ENCODE measurements around the gene POMGNT1. TPM values are rescaled to one million over a fixed set of nuclear protein-coding genes. Genes with fewer than 3 reads are reported as not detected.

Gene POMGNT1
- total RNA-seq, 1 experiment from 2014 or later, result 66.3 TPM

DNA sequence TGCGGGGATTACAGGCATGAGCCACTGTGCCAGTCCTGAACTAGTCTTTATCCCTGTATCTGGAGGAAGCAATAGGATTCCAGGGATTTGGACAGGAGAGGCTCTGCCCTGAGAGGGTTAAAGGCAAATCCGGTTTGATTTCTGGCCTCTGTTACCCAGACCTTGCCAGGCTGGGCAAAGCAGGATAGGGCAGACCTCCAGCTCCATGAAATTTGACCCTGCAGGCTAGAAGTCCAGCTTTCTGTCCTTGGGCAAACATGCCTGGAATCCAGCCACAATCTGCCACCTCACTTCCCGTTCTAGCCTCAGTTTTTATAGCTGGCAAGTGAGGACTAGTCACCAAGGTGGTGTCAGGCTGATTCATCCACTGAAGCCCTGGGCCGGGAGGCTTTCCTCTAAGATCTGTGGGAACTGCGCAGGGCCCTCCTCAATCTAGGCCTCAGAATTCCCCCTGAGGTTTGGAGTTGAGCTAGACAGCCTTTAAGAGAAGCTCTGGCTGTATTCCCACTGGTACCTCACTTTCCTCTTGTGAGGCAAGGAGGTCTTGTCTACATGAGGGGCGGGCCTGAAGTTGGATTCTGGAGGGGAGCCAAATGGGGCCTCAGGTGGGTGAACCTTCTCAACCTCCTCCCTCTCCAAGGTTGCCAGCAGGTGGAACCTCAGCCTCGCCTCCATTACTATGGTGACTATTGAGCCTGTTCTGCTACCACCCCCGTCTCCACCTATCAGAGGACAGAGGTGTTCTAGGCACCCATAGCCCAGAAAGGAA lies 15.0 kb downstream of the POMGNT1 start:
- DNase-seq (ENCODE audit: low spot score), result peak; percentile 98

DNA sequence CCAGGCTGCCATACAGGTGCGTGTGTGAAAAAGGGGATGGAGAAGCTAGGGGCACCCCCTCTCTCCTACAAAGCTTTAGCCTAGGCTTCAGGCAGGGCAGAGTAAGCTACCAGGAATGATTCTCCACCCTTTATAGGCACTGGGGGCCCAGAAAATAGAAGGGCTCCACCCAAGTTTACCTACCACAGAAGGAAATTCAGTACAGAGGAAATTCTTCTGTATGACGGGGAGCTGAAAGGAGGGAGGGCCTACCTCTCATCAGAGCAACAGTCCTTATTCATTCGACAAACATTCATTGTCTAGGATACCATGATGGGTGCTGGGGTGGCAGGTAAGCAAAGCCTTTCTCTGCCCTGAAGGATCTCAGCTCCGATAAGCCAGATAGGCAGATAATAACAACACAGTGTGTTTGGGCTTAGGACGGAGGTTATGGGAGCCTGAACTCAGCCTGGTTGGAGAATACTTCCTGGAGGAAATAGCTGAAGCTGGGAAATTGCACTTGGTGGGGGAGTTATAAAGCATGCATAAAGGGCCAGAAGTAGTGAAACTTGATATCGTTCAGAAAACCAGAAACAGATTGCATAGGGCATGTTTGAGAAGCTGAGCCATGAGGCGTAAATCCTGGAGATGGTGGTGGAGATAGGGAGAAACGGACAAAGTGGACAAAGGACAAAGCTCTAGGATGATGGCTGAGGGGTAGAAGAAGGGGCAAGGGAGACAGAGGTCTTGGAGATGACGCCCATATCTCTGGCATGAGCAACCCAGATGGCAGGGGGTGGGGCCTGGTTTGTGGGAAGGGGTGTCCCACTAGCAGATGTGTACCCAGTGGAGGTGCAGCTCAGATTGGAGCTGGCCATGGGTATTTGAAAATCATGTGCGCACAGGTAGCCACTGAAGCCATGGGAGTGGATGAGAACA lies 16.6 kb downstream of the POMGNT1 start:
- peak; percentile 71 for DNase-seq (ENCODE audit: low spot score)

DNA sequence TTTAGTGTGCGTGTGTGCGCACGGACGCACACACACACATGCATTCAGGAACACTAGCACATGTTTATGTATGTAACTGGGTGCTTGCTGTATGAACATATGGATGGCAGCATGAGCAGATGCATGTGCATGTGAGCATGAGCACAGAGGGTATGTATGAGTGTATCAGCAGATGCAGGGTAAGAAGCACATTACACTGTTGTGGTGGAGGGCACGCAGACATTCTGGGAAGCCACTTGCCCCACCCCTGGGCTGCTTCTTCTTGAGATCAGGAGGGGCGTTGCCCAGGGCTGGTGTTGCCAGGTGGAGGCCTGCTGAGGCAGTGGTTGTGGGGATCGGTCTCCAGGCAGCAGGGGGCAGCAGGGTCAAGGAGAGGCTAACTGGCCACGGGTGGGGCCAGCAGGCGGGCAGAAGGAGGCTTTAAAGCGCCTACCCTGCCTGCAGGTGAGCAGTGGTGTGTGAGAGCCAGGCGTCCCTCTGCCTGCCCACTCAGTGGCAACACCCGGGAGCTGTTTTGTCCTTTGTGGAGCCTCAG lies 18.1 kb downstream of the POMGNT1 start:
- DNase-seq (ENCODE audit: low spot score), result no peak

DNA sequence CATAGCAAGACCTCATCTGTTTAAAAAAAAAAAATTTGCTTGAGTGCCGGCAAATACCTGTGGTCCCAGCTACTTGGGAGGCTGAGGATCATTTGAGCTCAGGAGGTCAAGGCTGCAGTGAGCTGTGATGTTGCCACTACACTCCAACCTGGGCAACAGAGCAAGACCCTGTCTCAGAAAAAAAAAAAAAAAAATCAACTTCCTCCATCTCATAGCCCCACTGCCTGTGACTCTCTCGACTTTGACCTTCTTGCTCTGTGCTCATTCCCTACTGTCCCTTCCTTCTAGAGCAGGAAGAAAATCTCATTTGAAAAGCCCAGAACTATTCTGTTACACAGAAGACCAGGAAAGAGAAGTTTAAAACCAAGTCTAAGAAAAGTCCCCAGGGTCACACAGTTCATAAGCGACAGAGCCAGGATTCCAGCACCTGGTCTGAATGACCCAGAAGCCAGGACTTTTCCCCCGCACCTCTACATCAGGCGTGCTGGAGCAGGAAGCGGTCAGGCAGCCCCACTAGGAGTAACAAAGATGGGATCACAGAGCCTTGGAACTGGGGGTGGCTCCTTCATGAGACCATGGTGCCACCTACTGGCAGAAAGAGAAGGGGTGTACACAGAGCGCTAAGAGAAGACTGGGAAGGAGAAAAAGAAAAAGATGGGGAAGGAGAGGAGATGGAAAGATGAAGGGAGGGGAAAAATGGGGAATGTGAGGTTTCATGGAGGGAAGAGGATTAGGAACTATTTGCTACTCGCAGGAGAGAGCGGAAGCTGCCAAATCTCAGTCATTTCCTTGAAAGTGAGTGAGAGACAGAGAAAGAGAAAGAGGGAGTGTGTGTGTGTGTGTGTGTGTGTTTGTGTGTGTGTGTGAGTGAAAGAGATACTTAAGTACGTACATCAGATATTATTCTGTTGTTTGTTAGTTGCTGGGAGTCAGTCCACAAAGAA lies 18.8 kb downstream of the POMGNT1 start:
- DNase-seq (ENCODE audit: low spot score), result peak; percentile 91

DNA sequence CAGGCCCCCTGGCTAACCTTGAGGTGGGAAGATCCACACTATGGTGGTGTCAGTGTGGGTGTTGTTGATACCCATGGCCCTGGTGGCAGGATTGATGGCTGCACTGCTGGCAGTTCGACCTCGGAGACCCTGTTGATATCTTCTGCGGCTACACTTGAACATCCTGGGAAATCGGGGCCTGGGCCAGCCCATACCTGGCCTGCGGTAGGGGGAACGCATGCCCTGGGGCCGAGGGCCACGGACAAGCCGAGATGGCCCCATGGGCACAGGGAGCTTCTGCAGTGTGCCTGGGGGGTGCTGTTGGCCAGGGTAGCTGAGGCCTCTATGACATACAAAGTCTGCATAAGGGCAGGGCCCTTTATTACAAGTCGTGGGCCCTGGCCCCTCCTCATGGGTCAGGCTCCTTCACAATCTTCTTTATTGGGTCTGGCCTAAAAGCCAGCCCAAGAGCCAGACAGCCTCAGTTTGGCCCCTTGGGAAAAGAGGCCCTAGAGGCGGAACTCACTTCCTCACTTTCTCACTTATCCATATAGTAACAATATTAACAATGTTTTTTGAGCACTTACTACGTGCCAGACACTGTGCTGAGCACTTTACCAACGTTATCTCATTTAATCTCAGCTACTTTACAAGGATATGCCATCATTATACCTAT lies 21.9 kb downstream of the POMGNT1 start, which contains the start of gene P3R3URF:
Gene P3R3URF (minus strand): TSS at position 278 of the 655 bp plus-strand sequence. CDS start 17 bp downstream, at position 261.
- DNase-seq (ENCODE audit: low spot score), result no peak

DNA sequence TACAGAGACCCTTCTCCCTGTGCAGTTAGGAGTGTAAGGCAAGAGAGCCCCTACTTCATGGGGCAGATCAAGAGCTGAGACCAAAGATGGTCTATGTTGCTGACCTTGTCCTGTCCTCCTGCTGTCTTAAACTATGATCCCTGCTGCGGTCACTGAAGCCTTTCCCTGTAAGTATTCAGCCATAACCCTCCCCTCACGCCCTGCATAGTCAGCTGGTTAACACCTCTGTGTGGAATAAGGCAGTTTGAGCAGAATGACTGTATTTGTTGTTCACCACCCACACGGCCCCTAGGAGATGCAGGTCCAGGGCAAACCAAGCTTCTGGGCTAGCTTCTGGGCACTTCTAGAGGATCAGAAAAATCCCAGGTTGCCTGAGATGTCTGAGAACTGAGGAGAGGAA lies 23.0 kb downstream of the POMGNT1 start:
- no peak for DNase-seq (ENCODE audit: low spot score)

DNA sequence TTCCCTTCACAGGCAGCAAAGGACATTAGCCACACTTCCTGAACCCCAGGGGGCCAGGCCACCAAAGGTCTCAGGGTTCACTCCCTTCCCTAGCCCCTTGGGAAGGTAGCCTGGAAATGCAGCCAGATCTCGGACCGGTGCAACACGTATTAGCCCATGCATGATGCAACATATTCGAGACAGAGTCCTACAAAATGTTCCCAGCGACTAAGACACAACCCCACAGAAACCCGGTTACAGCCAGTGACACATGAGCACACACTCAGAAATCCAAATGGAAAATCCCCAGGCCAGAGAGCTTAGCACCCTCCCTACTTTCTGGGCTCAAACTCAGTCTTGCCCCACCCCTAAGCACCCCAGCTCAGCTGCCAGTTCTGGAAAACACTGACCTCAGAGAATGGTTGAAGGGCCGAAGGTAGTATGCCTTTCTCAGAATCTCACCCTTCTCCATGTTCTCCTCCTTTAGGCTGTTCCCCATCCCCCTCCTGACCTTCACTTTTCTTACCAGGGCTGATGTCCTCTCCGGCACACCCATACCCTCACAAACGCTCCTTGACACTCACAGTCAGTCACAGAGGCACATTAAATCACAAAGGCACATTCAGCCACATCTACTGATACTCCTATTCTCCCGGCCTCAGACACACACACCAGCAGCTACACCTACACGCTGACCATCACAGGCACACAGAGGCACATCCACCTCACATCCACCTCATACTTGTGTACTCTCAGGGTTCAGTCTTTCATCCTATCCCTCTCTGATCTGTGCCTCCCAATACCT lies 23.6 kb downstream of the POMGNT1 start, which contains the start of gene TSPAN1:
Gene TSPAN1 (plus strand): TSS at position 640 of the 784 bp plus-strand sequence. CDS start 6,021 bp downstream, outside the sequence.
- DNase-seq (ENCODE audit: low spot score), result no peak

DNA sequence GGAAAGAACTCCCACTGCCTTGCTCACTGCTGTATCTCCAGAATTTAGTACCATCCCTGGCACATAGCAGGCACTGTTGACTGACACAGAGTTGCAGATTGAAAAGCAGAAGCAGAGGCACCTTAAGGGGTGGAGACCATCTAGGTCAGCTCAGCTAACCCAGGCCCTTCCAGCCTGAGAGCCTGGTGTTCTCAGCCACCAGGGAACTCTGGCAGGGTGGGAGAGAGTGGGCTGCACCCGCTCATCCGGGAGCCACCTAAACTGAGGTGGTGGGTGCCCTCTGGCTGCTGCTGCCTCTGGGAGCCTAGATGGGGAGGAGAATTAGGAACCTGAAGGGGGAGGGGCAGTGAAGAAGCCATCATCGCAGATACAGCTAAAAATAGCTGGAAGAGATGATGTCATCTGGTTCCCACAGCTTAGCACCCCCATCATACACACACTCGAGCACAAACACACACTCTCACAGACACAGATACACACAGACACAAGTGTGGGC lies 24.8 kb downstream of the POMGNT1 start:
- DNase-seq (ENCODE audit: low spot score), result no peak

DNA sequence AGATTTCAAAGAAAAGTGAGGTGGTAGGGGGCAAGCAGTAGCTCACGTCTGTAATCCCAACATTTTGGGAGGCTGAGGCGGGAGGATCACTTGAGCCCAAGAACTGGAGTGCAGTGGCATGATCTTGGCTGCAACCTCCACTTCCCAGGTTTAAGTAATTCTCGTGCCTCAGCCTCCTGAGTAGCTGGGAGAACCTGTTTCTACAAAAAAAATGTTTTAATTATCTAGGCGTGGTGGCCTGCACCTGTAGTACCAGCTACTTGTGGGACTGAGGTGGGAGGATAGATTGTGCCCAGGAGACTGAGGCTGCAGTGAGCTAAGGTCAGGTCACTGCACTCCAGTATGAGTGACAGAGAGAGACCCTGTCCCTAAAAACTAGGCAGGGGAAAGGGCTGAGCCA lies 25.9 kb downstream of the POMGNT1 start:
- no peak for DNase-seq (ENCODE audit: low spot score)

DNA sequence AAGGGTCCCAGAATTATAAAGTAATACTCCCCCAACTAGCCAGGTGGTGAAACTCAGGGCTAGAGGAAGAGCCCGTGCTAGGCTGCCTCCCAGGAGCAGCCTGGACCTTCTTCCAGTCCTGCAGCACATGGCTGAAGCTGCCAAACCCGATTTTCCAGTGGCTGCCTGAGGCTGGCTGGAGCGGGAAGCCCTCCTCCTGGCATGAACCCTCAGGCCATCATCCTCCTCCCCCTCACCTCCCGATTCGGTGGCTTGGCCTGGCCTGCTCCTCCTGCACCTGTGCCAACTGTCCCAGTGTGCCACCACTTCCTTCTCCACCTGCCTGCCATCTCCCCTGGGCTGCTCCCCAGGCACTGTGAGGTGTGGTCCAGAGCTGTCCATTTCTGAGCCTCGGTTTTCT lies 26.4 kb downstream of the POMGNT1 start:
- DNase-seq (ENCODE audit: low spot score), result no peak

DNA sequence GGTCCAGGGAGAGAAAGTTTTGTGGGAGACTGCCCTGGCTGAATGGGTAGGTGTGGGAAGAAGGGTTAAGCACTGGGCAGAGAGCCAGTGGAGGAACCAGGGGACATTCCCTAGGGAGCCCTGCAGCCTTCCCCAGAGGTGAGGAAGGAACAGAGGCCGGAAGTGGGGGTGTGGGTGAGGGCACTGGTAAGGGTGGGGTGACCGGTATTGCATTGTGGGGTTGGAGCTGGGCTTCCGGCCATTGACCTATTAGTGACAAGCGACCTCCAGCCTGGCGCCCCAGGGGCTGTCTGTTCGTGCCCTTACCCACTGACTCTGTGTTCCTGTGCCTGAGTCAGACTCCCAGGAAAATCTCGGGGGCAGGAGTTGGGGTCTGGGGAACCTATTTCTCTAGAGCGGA lies 26.9 kb downstream of the POMGNT1 start:
- DNase-seq (ENCODE audit: low spot score), result no peak

DNA sequence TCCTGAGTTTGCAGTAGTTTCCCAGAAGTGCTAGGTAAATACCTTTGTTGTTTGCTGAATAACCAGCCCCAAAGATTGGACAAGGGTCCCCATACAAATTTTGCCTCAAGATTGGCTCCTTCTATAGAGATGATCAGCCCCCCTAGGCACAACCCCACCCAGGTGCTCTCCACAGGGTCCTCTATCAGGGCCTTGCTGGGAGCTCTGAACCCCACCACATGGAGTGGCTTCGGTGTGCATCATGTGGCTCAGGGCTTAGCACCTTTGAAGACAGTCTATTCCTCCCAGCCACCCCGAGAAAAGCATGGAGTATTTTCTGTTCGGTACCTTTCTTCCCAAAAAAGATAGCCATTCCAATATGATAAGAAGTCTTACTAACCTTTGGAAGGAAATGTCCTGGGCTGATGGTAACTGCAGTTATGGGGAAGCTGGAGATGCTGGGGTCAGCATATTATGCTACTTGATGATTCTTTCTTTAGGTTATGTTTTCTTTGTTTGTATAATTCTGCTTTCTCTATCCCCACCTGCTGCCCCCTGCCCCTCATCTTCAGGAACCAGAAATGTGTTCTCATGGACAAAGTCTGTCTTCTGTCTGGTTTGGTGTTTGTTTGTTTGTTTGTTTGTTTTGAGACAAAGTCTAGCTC lies 28.3 kb downstream of the POMGNT1 start:
- no peak for DNase-seq (ENCODE audit: low spot score)

DNA sequence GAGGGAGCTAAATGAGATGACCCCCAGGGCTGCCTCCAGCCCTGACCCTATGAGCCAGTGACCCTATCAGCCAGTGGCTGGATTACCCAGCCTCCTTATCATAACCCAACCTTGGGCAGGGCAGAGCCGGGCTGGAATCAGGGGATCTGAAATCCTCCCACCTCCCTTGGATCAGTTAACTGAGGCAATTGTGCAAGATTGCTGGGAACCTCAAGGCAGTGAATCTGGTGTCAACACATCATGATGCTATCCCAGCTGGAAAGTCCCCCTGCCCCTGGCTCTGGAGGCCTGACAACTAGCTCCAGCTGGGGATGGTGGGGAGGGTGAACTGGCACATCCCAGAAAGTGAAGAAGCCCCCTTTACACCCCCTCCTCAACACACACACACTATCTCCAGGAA lies 29.8 kb downstream of the POMGNT1 start:
- DNase-seq (ENCODE audit: low spot score), result no peak

DNA sequence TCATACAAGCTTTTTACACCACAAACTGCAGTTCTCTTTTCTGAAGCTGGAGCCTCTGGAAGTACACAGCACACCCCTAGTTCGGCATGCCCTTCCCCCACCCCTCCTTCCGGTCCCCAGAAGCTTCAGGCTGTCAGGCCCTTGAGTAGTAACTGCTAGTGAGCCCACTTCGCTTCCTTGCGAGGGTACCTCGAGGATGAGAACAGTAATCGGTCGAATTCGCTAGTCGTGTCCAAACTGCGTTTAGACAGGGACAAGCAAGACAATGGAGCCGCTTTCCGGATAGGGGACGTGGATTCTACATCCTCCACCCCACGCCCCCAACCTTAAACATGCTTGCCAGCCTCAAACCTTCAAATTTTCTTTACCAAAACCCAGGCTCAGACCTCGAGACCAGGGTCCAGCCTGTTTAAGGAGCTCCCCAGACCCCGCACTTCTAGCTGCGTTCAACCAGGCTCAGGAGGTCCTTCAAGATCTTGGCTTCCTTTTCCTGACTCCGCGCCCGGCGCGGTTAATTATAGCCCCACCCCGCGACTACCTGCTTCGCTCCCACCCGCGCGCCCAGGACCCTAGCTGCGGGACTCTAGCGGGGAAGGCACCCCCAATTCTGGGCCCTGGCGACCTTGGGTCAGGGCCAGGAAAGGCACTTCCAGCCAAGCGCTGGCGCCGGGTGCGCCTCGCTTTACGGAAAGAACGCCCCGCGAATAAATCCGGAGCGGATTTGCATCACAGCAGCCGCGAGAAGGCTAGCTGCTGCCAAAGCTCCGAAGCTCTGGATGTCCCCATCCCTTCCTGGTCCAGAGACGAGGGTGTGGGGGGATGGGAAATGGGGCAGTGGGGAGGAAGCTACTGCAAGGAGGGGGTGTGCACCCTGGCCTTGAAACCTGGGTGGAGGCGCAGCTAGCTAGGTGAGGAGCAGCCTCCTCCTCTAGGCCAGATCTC lies 31.4 kb downstream of the POMGNT1 start:
- no peak for DNase-seq (ENCODE audit: low spot score)

DNA sequence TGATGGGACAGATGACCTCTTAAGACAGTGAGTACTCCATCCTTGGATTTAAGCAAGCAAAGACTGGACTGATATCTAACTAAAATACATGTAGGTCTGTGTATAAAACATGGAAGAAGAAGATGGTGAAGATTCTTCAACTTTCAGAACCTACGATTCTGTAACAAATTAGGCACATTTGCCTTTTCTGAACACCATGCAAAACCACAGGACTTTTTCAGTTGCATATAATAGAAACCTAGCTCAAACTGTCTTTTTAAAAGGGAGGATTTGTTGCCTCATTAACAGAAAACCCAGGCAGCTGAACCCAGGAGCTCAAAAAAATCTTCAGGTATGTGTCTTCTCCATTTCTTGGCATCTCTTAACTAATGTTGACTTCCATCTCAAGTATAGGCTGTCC lies 38.0 kb downstream of the POMGNT1 start:
- no peak for DNase-seq (ENCODE audit: low spot score)

DNA sequence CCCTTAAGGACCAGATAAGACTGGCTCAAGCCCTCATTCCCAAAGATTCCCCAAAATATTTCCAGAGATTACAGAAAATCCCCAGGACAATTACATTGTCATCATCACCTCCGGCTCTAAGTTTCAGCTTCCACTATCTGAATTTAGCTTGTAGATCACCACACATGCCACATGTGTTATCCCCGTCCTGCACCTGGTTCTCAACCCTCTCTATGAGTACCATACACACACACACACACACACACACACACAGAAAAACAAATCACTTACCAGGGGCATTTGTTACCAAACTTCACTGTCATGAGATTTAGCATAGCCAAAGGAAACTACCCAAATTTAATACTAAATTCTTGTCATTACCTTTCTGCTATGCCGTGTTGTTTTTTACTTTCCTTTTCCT lies 38.7 kb downstream of the POMGNT1 start:
- DNase-seq (ENCODE audit: low spot score), result no peak

DNA sequence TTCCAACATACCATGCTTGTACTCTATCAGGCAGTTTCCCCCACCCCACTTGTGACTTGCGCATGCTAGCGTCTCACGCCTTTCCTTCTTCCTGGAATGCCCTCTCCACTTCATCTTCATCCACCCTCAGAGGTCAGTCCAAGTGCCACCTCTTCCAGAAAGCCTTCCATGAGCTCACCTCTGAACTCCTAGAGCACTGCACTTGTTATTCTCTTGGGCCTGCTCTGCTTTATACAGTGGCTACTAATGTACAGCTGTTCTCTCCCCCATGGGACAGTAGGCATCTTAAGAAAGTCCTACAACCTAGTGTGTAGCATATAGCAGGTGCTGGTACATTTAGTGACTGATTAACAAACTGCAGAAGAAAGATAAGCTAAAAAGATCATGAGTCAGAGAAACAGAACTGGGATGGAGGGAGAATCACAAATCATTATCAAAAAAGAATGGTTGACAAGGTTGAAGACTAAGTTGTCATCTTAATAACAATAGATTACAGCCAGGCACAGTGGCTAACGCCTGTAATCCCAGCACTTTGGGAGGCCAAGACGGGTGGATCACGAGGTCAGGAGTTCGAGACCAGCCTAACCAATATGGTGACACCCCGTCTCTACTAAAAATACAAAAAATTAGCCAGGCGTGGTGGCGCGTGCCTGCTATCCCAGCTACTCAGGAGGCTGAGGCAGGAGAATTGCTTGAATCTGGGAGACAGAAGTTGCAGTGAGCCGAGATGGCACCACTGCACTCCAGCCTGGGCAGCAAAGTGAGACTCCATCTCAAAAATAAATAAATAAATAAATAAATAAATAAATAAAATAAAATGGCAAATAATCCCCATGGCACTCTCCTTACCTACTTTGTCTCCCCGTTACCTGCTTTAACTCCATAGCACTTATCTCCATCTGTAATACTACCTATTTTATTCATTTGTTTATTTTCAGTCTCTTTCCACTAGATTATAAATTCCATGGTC lies 39.6 kb downstream of the POMGNT1 start:
- DNase-seq (ENCODE audit: low spot score), result no peak

All from H4 (cell line).